Large intestine (tissue), 3 donors: ENCODE measurements around the gene SS18. TPM values are rescaled to one million over a fixed set of nuclear protein-coding genes. Genes with fewer than 3 reads are reported as not detected.

Experiments
- DNase-seq, 2 donors: peaks; one replicate each; pipeline versions ENCODE4 v3.0.0 to v3.0.0-alpha.2; 2013
- H3K27ac ChIP-seq: one replicate; pipeline ENCODE4 v1.5.1; 2013; ENCODE audit warnings: low read length
- H3K27me3 ChIP-seq: 2 replicates; pipeline ENCODE4 v1.6.1; 2013; ENCODE audit warnings: low read length; ENCODE audit not compliant: control insufficient read depth, insufficient read depth
- H3K36me3 ChIP-seq: 2 replicates; pipeline ENCODE4 v1.6.1; 2013; ENCODE audit warnings: low read length; ENCODE audit not compliant: control insufficient read depth, insufficient read depth
- H3K4me1 ChIP-seq: one replicate; pipeline ENCODE4 v1.6.1; 2013; ENCODE audit warnings: low read length; ENCODE audit not compliant: control insufficient read depth, insufficient read depth
- H3K4me3 ChIP-seq: one replicate; pipeline ENCODE4 v1.5.1; 2013; ENCODE audit warnings: low read length
- H3K9me3 ChIP-seq: one replicate; pipeline ENCODE4 v1.6.1; 2013; ENCODE audit warnings: mild to moderate bottlenecking, low read depth, low read length, moderate library complexity; ENCODE audit not compliant: control insufficient read depth
- WGBS: methylation state at CpG from one replicate; pipeline ENCODE4 v1.1.5; 2013; ENCODE audit warnings: low lambda C conversion rate; ENCODE audit not compliant: insufficient coverage; 5-methylcytosine and 5-hydroxymethylcytosine counted together
- polyA plus RNA-seq: library from polyadenylated mRNA; unstranded; fragments of 120-200 nt; gene quantifications from one replicate; pipeline ENCODE4 v1.2.1, GENCODE V29; 2013

SS18 gene
- polyA plus RNA-seq, 1 donor: 50.4 TPM

- Histone ChIP-seq H3K27ac (no peak overlapping the region), H3K9me3 (no peaks in the 10 kb centered on the region), H3K27me3 (no peaks in the 10 kb centered on the region), H3K4me1 (no peaks in the 10 kb centered on the region), H3K36me3 (peaks cover 16% of the 10 kb centered on the region), H3K4me3 (no peak overlapping the region)
- no peak for DNase-seq
- WGBS: no CpG with 5 or more reads among the region's 1 CpG
Measured at GRCh38 chr18:26039203-26039602, 51.2 kb downstream of the SS18 start.

- H3K9me3 ChIP-seq: no peaks in the 10 kb centered on the region
- H3K4me1 ChIP-seq: no peaks in the 10 kb centered on the region
- no peak for DNase-seq
- H3K27me3 ChIP-seq: no peaks in the 10 kb centered on the region
- no peak overlapping the region for H3K27ac ChIP-seq
- no peak overlapping the region for H3K4me3 ChIP-seq
- peaks cover 35% of the 10 kb centered on the region for H3K36me3 ChIP-seq
Measured at GRCh38 chr18:26036635-26037034, 53.8 kb downstream of the SS18 start.

DNA sequence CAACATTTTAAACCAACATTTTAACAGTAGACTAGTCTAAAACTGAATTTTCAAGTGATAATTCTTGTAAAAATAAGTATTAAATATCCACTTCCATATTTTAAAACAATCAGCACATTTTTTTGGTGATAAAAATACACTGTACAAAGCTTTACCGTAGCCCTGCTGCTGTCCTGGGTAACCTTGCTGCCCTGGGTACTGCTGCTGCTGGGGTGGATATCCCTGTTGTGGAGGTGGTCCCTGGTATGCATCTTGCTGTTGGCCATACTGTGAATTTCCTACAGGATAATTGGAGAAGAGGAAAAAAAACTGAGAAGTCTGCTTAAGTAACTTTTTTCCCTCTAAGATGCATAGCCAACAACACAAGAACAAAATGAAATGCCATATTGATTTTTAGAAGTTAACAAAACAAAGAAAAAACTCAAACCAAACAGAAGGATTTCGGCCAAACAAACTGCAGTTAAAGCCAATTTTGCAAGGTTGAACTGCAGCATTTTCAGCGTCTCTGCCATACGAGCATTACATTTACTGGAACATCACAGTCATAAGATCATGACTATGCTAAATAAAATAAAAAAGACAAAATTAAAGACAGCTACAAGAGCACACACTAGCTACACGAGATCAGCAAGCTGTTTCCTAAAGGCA, 55.4 kb downstream of the SS18 start:
- peaks cover 43% of the 10 kb centered on the region for H3K36me3 ChIP-seq
- no peaks in the 10 kb centered on the region for H3K27me3 ChIP-seq
- H3K4me1 ChIP-seq: no peaks in the 10 kb centered on the region
- 100% methylated on average over 2 of the region's 5 CpGs for WGBS
- DNase-seq: no peak
- no peak overlapping the region for H3K27ac ChIP-seq
- no peaks in the 10 kb centered on the region for H3K9me3 ChIP-seq
- H3K4me3 ChIP-seq: no peak overlapping the region

- Histone ChIP-seq H3K36me3 (peaks cover 37% of the 10 kb centered on the region), H3K9me3 (peaks cover 3% of the 10 kb centered on the region), H3K27me3 (no peaks in the 10 kb centered on the region), H3K4me1 (no peaks in the 10 kb centered on the region), H3K27ac (no peak overlapping the region), H3K4me3 (no peak overlapping the region)
- WGBS: no CpG with 5 or more reads among the region's 1 CpG
- no peak for DNase-seq
Measured at GRCh38 chr18:26022585-26022984, 67.8 kb downstream of the SS18 start.

- 90% methylated on average over 2 of the region's 3 CpGs for WGBS
- H3K27me3 ChIP-seq: no peaks in the 10 kb centered on the region
- peaks cover 39% of the 10 kb centered on the region for H3K36me3 ChIP-seq
- H3K4me1 ChIP-seq: no peaks in the 10 kb centered on the region
- DNase-seq: no peak
- H3K27ac ChIP-seq: no peak overlapping the region
- H3K9me3 ChIP-seq: peaks cover 3% of the 10 kb centered on the region
- H3K4me3 ChIP-seq: no peak overlapping the region
Measured at GRCh38 chr18:26021061-26021754, 69.2 kb downstream of the SS18 start.

DNA sequence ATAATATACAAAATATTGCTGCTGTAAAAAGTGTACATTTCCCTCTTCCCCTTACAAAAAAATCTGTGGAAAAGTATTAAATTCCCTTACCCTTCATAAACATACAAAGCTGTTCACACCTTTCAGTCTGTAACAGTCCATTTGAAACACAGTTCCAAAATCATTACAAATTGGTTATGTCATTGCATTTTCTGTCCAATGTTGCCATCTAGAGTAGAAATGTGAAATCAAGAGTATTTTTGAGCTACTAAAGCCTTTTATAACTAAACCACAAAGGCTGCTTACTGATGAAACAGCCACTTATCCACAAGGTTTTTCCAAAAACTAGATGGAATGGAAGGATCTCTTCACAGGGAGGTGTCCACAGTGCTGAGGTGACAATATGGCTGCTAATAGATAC, 72.5 kb downstream of the SS18 start:
- H3K36me3 ChIP-seq: peaks cover 34% of the 10 kb centered on the region

GRCh38 chr18:26014462-26014861, 76.0 kb downstream of the SS18 start:
- Histone ChIP-seq H3K4me1 (no peaks in the 10 kb centered on the region), H3K4me3 (no peak overlapping the region), H3K9me3 (no peaks in the 10 kb centered on the region), H3K36me3 (peaks cover 24% of the 10 kb centered on the region), H3K27ac (no peak overlapping the region), H3K27me3 (no peaks in the 10 kb centered on the region)
- DNase-seq: no peak

More for the DNA sequence above, 72.5 kb downstream of the SS18 start:
- no peaks in the 10 kb centered on the region for H3K9me3 ChIP-seq
- no peaks in the 10 kb centered on the region for H3K4me1 ChIP-seq
- no peak for DNase-seq
- H3K27me3 ChIP-seq: no peaks in the 10 kb centered on the region
- no peak overlapping the region for H3K4me3 ChIP-seq
- no peak overlapping the region for H3K27ac ChIP-seq

- 100% methylated on average over 1 of the region's 1 CpG for WGBS
- DNase-seq: no peak
- H3K4me1 ChIP-seq: no peaks in the 10 kb centered on the region
- no peaks in the 10 kb centered on the region for H3K9me3 ChIP-seq
- no peak overlapping the region for H3K27ac ChIP-seq
- no peaks in the 10 kb centered on the region for H3K27me3 ChIP-seq
- no peak overlapping the region for H3K4me3 ChIP-seq
- peaks cover 3% of the 10 kb centered on the region for H3K36me3 ChIP-seq
Measured at GRCh38 chr18:26008619-26009018, 81.8 kb downstream of the SS18 start.

GRCh38 chr18:26008096-26008495, 82.3 kb downstream of the SS18 start:
- no peak overlapping the region for H3K27ac ChIP-seq
- H3K4me3 ChIP-seq: no peak overlapping the region
- H3K36me3 ChIP-seq: peaks cover 3% of the 10 kb centered on the region
- H3K9me3 ChIP-seq: no peaks in the 10 kb centered on the region
- no CpG with 5 or more reads among the region's 1 CpG for WGBS
- no peak for DNase-seq
- no peaks in the 10 kb centered on the region for H3K27me3 ChIP-seq
- no peaks in the 10 kb centered on the region for H3K4me1 ChIP-seq

DNA sequence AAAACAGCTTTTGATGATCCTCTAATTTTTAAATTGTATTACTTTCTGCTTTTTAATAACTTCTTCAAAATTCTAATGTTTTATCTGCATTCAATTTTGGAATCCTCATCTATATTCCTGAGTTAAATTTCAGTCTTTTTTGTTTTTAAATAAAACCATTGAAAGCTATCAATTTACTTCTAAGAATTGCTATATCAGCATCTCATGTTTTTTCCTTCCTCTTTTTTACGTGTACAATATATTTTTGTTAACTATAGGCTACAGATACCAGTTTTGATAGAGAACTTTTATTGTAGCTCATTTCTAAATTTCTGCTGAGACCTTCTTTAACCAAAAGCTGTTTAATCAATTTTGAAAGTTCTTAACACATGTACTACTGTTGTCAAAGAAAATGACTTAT, 84.5 kb downstream of the SS18 start:
- WGBS: 100% methylated on average over 1 of the region's 1 CpG
- H3K9me3 ChIP-seq: no peaks in the 10 kb centered on the region
- no peak overlapping the region for H3K27ac ChIP-seq
- H3K27me3 ChIP-seq: no peaks in the 10 kb centered on the region
- no peaks in the 10 kb centered on the region for H3K36me3 ChIP-seq
- H3K4me3 ChIP-seq: no peak overlapping the region
- H3K4me1 ChIP-seq: no peaks in the 10 kb centered on the region
- DNase-seq: no peak

- Histone ChIP-seq H3K27ac (no peak overlapping the region), H3K4me3 (no peak overlapping the region), H3K9me3 (no peaks in the 10 kb centered on the region), H3K27me3 (no peaks in the 10 kb centered on the region), H3K36me3 (no peaks in the 10 kb centered on the region), H3K4me1 (no peaks in the 10 kb centered on the region)
- DNase-seq: no peak
- WGBS: no CpG with 5 or more reads among the region's 13 CpGs
Measured at GRCh38 chr18:26004832-26005231, 85.6 kb downstream of the SS18 start.
